ENCODE data around the gene GRID1. TPM values are rescaled to one million over a fixed set of nuclear protein-coding genes. Genes with fewer than 3 reads are reported as not detected.

Gene GRID1
- total RNA-seq, 1 experiment from 2014 or later, result not detected

- Histone ChIP-seq H2AFZ (ENCODE audit: low read length) (no peak overlapping the region), H3K27ac (ENCODE audit: low read length) (no peak overlapping the region), H3K9me3 (ENCODE audit: low read length) (no peaks in the 10 kb centered on the region), H3K36me3 (ENCODE audit: low read depth, low read length) (no peaks in the 10 kb centered on the region), H3F3A (ENCODE audit: low read length, unreplicated experiment) (no peaks in the 10 kb centered on the region), H3K9ac (ENCODE audit: low read length) (no peak overlapping the region), H3K4me2 (ENCODE audit: low read length) (no peak overlapping the region), H3K27me3 (ENCODE audit: low read length) (no peaks in the 10 kb centered on the region), H3K79me2 (ENCODE audit: low read length) (no peaks in the 10 kb centered on the region), H3K4me1 (ENCODE audit: insufficient read depth, low read length) (no peaks in the 10 kb centered on the region), H3K4me3 (ENCODE audit: low read length) (no peak overlapping the region), H3K9me2 (replicated peaks; ENCODE audit: low read length) (no peaks in the 10 kb centered on the region), H4K20me1 (ENCODE audit: low read length) (no peaks in the 10 kb centered on the region)
- TF ChIP-seq EZH2phosphoT487 (IDR thresholded peaks at IDR 0.05; ENCODE audit: borderline replicate concordance, low read length), result no peak
- TF ChIP-seq CTCF (conservative IDR thresholded peaks at IDR 0.05; ENCODE audit: low read depth, low read length), result no peak
- no peak for TF ChIP-seq EZH2 (IDR thresholded peaks at IDR 0.05; ENCODE audit: low read length, unreplicated experiment)
- POLR2A ChIA-PET (ENCODE audit: unreplicated experiment), result no interaction called here
- intact Hi-C loops (cut with micrococcal nuclease), result no loop called here
- no TSS peak for BruUV-seq (replicated peaks)
- no peak for DNase-seq
- no peak for ATAC-seq
- CTCF ChIA-PET, result no interaction called here
Observed at GRCh38 chr10:85575441-85575840, 791.2 kb downstream of the GRID1 start.

GRCh38 chr10:85570871-85571270 is 795.7 kb downstream of the GRID1 start:
- H3K9me3 ChIP-seq (ENCODE audit: low read length), result no peaks in the 10 kb centered on the region
- no peaks in the 10 kb centered on the region for H3K36me3 ChIP-seq (ENCODE audit: low read depth, low read length)
- no peaks in the 10 kb centered on the region for H3K79me2 ChIP-seq (ENCODE audit: low read length)
- H4K20me1 ChIP-seq (ENCODE audit: low read length), result no peaks in the 10 kb centered on the region
- DNase-seq (no peak), ATAC-seq (no peak)
- H3K27ac ChIP-seq (ENCODE audit: low read length), result no peak overlapping the region
- H3K27me3 ChIP-seq (ENCODE audit: low read length), result no peaks in the 10 kb centered on the region
- ChIA-PET POLR2A (ENCODE audit: unreplicated experiment) (no interaction called here), CTCF (no interaction called here)
- no peaks in the 10 kb centered on the region for H3K9me2 ChIP-seq (replicated peaks; ENCODE audit: low read length)
- H3K4me3 ChIP-seq (ENCODE audit: low read length), result no peak overlapping the region
- H3K9ac ChIP-seq (ENCODE audit: low read length), result no peak overlapping the region
- no peaks in the 10 kb centered on the region for H3F3A ChIP-seq (ENCODE audit: low read length, unreplicated experiment)
- no peaks in the 10 kb centered on the region for H3K4me1 ChIP-seq (ENCODE audit: insufficient read depth, low read length)
- no peak overlapping the region for H2AFZ ChIP-seq (ENCODE audit: low read length)
- intact Hi-C loops (cut with micrococcal nuclease), result no loop called here
- TF ChIP-seq EZH2 (IDR thresholded peaks at IDR 0.05; ENCODE audit: low read length, unreplicated experiment) (no peak), CTCF (conservative IDR thresholded peaks at IDR 0.05; ENCODE audit: low read depth, low read length) (no peak), EZH2phosphoT487 (IDR thresholded peaks at IDR 0.05; ENCODE audit: borderline replicate concordance, low read length) (no peak)
- no TSS peak for BruUV-seq (replicated peaks)
- no peak overlapping the region for H3K4me2 ChIP-seq (ENCODE audit: low read length)

GRCh38 chr10:85565381-85565780 is 801.2 kb downstream of the GRID1 start:
- H3K9me3 ChIP-seq (ENCODE audit: low read length), result no peaks in the 10 kb centered on the region
- H2AFZ ChIP-seq (ENCODE audit: low read length), result no peak overlapping the region
- H3K4me1 ChIP-seq (ENCODE audit: insufficient read depth, low read length), result no peaks in the 10 kb centered on the region
- no peak for ATAC-seq
- H3K4me3 ChIP-seq (ENCODE audit: low read length), result no peak overlapping the region
- H3K9me2 ChIP-seq (replicated peaks; ENCODE audit: low read length), result no peaks in the 10 kb centered on the region
- intact Hi-C loops (cut with micrococcal nuclease), result no loop called here
- TF ChIP-seq EZH2phosphoT487 (IDR thresholded peaks at IDR 0.05; ENCODE audit: borderline replicate concordance, low read length) (no peak), EZH2 (IDR thresholded peaks at IDR 0.05; ENCODE audit: low read length, unreplicated experiment) (no peak), CTCF (conservative IDR thresholded peaks at IDR 0.05; ENCODE audit: low read depth, low read length) (no peak)
- H3K27ac ChIP-seq (ENCODE audit: low read length), result no peak overlapping the region
- H3K27me3 ChIP-seq (ENCODE audit: low read length), result no peaks in the 10 kb centered on the region
- no peak for DNase-seq
- H3K9ac ChIP-seq (ENCODE audit: low read length), result no peak overlapping the region
- POLR2A ChIA-PET (ENCODE audit: unreplicated experiment), result no interaction called here
- CTCF ChIA-PET, result no interaction called here
- H3K36me3 ChIP-seq (ENCODE audit: low read depth, low read length), result no peaks in the 10 kb centered on the region
- no peak overlapping the region for H3K4me2 ChIP-seq (ENCODE audit: low read length)
- H3K79me2 ChIP-seq (ENCODE audit: low read length), result no peaks in the 10 kb centered on the region
- no peaks in the 10 kb centered on the region for H3F3A ChIP-seq (ENCODE audit: low read length, unreplicated experiment)
- H4K20me1 ChIP-seq (ENCODE audit: low read length), result no peaks in the 10 kb centered on the region
- BruUV-seq (replicated peaks), result no TSS peak

All from PC-3 (cell line).